NCI-H146 treated with DMSO at 0.1 percent for 48 hours (cell line): ENCODE measurements around the gene MRGPRE.
"Not testable (repeated sequence)": the region's sequence is repeated elsewhere in the genome, so short reads cannot be mapped to it uniquely, and the experiment has no call there.

Source experiments
- DNase-seq: peaks from one replicate; lab custom pipeline; 2025; ENCODE audit not compliant: unreplicated experiment; lab: John Stamatoyannopoulos, UW

Gene MRGPRE, protein sequence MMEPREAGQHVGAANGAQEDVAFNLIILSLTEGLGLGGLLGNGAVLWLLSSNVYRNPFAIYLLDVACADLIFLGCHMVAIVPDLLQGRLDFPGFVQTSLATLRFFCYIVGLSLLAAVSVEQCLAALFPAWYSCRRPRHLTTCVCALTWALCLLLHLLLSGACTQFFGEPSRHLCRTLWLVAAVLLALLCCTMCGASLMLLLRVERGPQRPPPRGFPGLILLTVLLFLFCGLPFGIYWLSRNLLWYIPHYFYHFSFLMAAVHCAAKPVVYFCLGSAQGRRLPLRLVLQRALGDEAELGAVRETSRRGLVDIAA

DNA sequence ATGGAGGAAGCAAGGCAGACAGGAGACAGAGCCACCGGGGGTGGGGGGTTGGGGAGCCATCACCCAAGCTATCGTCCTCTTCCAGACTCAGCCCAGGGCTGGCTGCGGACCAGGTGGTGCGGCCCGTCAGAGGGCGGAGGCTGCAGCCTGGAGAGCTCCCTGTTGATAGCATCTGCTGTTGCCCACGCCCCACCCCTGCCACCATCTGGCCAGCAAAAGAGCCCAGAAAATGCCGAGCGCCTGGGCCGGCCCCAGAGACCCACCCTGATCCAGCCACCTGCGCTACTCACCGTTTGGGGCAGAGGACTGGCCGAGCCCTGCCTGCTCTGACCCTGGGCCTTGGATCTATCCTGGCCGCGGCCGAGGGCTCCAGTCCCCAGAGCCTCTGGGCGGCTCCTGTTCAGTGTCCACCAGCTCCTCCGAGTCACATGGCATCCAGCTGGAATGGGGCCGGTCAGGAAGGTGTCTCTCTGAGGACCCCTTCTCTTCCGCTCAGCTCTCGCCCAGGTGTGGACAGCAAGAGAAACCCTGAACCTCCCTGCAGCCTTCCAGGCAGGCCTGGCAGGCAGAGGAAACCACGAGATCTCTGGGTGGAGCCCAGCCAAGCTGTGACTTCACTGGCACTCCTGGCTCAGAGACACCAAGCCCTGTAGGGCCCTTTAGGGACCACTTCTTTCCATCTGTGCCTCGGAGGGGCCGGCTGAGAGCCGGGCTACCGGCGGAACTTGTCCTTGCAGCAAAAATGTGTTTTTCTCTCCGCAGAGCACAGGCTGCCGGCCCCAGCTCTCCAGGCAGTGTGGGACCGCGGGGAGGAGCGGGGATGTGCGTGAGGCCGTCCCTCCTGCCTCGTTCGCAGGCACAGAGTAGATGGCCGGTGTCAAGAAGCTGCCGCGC lies at the start of gene MRGPRE:
Gene MRGPRE (minus strand): TSS at position 567 of the 894 bp plus-strand sequence. CDS start 3,618 bp downstream, outside the sequence.
- DNase-seq: no peak

DNA sequence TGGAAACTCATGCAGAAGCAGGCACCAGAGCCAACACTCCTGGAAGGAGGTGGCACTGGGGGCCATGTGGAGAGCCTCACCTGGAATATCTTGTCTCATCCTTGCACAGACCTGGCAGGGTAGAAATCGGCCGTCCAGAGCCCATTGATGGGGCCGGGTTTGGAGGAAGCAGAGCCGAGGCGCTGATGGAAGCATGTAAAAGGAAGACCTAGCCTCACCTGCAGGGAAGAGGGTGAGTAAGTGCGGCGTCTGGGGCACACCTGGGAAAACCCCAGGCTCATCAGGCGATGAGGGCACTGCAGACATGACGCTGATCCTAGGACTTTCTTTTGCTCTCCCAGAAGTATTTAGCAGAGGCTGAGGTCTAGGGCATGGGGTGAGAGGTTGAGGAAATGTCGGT lies 48.9 kb upstream of the MRGPRE start:
- DNase-seq: not testable (repeated sequence)

DNA sequence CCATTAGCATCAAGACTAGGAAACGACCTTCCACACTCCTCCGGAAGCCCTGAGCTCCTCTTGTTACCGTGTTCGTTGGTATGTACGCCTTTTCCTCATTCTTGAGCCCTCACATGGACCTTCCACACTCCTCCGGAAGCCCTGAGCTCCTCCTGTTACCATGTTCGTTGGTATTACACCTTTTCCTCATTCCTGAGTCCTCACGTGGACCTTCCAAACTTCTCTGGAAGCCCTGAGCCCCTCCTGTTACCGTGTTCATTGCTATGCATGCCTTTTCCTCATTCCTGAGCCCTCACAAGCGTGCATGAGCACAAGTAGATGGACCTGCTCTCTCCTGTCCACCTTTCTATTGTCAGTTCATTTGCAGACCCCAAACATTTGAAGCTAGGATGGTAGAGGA lies 48.4 kb upstream of the MRGPRE start:
- DNase-seq: not testable (repeated sequence)

GRCh38 chr11:3278922-3279321 lies 46.7 kb upstream of the MRGPRE start:
- not testable (repeated sequence) for DNase-seq

DNA sequence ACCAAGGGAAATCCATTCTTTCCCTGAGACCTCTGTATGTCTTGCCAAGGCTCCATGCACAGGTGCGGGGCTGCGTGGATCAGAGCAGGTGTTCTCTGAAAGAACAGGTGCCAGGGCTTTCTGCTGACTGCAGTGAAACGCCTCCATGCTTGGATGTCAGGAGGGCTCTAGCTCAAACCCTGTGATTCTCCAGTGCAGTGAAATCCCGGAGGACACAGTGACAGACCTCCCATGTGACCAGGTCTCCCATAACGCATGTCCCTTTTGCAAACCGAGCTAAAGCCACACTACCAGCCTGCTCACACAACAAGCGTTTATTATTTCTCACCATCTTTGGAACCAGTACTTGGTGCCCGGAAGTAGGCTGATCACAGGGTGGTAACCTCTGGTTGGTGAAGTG lies 41.4 kb upstream of the MRGPRE start:
- not testable (repeated sequence) for DNase-seq

DNA sequence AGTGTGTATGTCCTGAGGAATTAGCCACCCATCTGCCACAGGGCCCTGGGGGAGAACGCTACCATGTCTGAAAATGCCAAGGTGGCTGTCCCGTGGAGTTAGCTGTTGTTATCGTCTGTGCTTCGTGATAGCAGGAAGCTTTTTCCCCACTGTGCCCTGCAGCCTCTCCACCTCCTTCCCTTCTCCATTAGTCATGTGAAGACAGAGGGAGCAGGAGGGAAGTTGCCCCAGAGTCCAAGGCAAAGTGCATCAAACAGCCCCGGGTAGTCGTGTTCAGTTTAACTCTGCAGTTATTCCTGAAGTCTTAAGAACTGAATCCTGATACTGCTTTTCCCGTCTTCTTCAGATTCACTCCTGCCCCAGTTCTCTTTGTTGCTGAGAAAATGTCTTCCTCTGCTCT lies 30.3 kb upstream of the MRGPRE start:
- not testable (repeated sequence) for DNase-seq

GRCh38 chr11:3261831-3262230 lies 29.6 kb upstream of the MRGPRE start:
- not testable (repeated sequence) for DNase-seq

GRCh38 chr11:3257509-3257908 lies 25.3 kb upstream of the MRGPRE start:
- not testable (repeated sequence) for DNase-seq

- not testable (repeated sequence) for DNase-seq
Measured at GRCh38 chr11:3255241-3255640, 23.0 kb upstream of the MRGPRE start.

DNA sequence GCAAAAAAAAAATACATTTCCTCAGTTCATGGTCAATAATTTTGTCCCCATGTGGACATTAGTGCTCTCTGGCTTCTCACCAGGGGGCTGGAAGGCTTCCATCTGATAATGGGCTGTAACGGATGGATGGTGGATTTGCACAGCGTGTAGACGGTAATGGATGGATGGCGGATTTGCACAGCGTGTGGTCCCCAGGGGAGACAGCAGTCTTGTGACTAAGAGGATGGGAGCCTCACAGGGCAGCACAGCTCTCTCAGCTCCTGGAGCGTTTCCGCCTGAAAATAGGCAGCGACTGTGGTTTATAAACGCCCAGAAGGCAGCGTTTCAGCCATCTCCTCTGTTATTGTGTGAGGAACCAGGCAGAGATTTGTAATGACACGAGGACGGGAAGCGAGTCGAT lies 22.6 kb upstream of the MRGPRE start:
- DNase-seq: not testable (repeated sequence)

GRCh38 chr11:3245071-3245470 lies 12.9 kb upstream of the MRGPRE start:
- no peak for DNase-seq

- no peak for DNase-seq
Measured at GRCh38 chr11:3243880-3244279, 11.7 kb upstream of the MRGPRE start.

- no peak for DNase-seq
Measured at GRCh38 chr11:3237119-3237518, 4.9 kb upstream of the MRGPRE start.

DNA sequence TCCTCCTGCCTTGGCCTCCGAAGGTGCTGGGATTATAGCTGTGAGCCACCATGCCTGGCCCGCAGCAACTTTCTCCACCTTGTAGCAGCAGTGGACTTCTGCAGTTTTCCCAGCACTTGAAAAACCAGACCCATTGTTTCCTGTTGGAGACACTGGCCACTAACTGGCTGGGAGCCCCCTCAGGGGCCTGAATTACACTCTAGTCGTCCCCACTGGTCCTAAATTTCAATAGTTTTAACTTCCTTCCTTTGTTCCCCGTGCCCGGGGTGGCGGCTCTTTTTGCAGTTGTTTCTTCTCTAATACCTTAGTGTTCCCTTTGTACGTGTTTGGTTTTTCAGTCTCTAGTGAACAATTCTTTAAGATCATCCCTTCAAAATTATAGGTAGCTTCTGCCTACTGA lies 2.6 kb upstream of the MRGPRE start:
- no peak for DNase-seq

- DNase-seq: no peak
Measured at GRCh38 chr11:3232956-3233355, 739 bp upstream of the MRGPRE start.

GRCh38 chr11:3231550-3231850 lies 717 bp downstream of the MRGPRE start:
- DNase-seq: no peak

DNA sequence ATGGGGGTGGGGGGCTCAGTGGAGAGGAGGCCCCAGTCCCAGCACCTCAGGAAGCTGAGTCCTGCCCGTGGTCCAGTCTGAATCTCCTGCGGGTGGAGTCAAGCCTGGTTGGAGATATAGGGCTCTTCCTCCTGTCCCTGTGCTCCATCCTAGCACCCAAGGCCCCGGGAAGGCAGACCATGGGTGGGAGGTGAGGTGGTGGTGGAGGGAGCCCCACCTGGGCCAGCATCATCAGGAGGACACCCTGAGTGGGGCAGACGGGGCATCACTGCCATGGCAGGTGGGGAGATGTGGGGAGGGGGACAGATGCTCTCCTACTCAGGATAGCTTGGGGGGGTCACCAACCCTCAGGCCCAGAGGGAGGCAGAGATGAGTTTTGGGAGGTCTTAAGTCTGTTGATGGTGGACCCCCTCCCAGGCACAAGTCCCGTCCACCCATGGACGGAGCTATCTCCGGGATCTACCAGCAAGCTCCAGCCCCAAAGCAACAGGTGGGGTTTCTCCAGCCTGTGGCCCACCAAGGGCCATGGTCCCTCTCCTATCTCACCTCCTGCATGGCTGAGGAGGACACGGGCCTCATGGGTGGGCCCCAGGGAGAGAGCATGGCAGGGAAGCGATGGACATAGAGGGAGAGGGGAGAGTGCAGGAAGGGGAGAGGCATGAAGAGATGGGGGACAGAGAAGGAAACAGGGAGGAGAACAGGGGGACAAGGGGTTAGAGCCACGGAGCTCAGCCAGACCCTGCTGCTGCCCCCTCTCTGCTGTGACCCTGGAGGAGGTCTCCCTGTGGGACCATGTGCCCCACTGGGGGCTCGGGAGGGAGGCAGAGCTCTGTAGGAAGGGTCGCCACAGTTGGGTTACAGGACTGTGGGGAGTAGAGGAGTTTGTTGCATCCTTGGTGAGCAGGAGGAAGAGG lies 1.3 kb downstream of the MRGPRE start:
- no peak for DNase-seq

DNA sequence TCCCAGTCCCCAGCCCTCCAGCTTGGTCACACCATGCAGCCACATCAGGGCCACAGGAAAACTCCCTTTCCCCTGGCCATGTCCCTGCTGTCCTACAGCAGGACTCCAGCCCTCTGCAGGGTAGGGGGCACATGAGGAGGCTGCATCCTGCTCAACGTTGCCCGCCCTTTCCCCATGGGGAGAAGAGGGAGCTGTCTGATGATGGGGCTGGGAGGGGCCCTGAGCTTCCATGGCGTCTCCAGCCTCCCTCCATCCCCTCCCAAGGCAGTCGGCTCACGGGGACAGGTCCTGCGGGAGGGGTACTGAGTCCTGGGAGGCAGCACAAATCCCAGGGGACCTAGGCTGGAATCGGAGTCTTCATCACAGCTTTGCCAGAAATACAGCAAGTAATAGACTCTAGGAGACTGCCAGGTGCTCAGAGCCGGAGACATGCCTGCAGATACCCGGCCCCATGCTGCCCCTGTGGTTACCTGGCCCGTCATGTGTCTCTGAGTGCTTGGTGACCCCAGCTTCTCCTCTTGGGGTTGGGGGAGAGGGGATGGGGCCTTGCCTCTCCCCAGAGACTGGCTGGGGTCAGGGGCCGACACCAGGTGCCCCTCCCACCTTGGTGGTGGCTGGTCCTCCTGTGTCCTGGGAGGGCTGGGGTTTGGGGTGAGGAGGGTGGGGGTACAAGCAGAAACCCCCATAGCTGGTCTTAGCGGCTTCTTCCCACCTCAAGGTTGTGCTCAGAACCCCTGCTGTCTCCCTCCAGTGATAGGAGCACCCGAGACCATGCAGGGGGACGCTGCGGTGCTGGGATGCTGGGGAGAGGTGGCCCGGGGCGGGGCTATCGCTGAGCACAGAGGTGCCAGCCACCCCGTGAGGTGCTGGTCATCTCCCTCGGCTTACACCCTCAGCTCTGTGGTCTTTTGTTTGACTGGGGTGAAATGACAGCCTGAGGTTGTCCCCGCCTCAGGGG lies 2.3 kb downstream of the MRGPRE start:
- DNase-seq: no peak

- DNase-seq: no peak
Measured at GRCh38 chr11:3228445-3228829, 3.8 kb downstream of the MRGPRE start.
